Nucleus accumbens (tissue), 56 donors: Measurements from ENCODE around the gene SSR2.
"Not testable (repeated sequence)": the region's sequence is repeated elsewhere in the genome, so short reads cannot be mapped to it uniquely, and the experiment has no call there.

Source experiments
- DNase-seq, 56 donors: peaks; one replicate each; lab custom pipeline; 2025; lab: John Stamatoyannopoulos, UW

SSR2 gene

GRCh38 chr1:156050376-156050775 lies 29.6 kb upstream of the SSR2 start:
- DNase-seq, result peak in 45 of 56 donors; percentile 3 to 84 (median 41)

GRCh38 chr1:156048663-156049258 lies 28.0 kb upstream of the SSR2 start:
- no peak for DNase-seq

GRCh38 chr1:156045076-156045475 lies 24.3 kb upstream of the SSR2 start:
- no peak for DNase-seq

GRCh38 chr1:156042828-156043227 lies 22.1 kb upstream of the SSR2 start:
- no peak for DNase-seq

- not testable (repeated sequence) for DNase-seq
Measured at GRCh38 chr1:156034991-156035390, 14.2 kb upstream of the SSR2 start.

GRCh38 chr1:156033011-156033410 lies 12.3 kb upstream of the SSR2 start:
- no peak for DNase-seq

DNA sequence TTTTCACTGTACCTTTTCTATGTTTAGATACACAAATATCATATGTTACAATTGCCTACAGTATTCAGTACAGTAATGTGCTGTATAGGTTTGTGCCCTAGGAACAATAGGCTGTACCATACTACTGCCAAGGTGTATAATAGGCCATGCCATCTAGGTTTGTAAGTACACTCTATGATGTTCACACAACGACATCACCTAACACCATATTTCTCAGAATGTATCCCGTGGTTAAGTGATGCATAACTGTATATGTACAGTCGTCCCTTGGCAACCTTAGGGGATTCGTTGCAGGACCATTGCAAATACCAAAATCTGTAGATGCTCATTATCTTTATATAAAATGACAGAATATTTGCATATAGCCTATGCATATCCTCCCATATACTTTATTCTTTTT lies 5.8 kb upstream of the SSR2 start:
- DNase-seq, result no peak

DNA sequence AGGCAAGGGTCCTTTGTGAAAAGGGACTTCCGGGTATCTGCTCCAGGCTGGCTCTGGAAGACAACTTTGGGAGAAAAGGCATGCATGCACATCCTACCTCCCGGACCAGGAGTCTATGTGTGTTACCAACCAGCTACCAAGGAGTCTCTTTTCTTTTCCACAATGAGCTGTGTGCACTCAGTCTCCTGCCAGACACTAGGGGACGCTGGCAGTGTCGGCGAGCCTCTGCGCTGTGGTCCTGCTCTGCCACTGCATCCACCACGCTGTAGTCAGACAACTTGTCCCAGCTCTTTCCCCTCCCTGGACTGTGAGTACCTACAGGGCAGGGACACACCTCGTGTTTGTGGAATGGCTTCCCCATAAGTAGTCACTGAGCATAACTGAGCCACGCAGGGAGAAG lies 5.1 kb upstream of the SSR2 start:
- DNase-seq, result peak in 11 of 56 donors; percentile 2 to 22 (median 4)

GRCh38 chr1:156024801-156025200 lies 4.0 kb upstream of the SSR2 start:
- DNase-seq, result no peak

DNA sequence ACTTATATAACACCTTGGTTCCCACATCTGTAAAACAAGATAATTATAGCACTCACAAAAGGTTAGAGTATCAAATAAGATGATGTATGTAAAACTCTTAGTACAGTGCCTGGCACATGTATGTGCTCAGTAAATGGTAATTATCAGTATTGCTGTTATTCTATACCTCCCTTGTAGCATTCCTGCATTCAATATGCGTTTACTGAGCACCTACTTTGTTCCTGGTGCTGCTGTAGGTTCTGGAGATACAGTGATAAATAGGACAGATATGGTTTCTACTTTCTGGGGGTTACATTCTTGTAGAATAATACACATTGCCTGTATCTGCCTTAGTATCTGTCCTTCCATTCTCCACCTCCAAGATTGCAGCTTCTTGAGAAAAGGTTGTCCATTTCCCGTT lies 1.2 kb upstream of the SSR2 start:
- no peak for DNase-seq

GRCh38 chr1:156021093-156021428 lies 310 bp upstream of the SSR2 start:
- DNase-seq, result no peak

DNA sequence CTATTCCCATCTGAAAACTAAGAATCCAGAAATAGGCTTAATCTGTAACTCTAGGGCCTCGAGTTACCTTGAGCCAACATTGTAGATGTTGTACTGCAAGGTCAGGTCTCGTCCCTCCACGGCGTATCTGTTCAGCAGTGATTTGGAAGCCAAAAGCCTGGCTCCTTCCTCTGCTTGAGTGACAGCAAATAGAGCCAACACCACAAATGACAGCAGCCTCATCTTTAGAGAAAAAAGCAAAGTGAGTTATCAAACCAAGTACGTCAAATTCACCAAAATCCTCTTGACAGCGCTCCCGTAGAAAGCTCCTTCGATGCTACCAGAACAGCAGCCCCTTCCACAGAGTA lies 832 bp downstream of the SSR2 start:
- DNase-seq, result no peak

GRCh38 chr1:156014829-156015228 lies 5.9 kb downstream of the SSR2 start:
- no peak for DNase-seq

- no peak for DNase-seq
Measured at GRCh38 chr1:156012051-156012817, 8.5 kb downstream of the SSR2 start.

DNA sequence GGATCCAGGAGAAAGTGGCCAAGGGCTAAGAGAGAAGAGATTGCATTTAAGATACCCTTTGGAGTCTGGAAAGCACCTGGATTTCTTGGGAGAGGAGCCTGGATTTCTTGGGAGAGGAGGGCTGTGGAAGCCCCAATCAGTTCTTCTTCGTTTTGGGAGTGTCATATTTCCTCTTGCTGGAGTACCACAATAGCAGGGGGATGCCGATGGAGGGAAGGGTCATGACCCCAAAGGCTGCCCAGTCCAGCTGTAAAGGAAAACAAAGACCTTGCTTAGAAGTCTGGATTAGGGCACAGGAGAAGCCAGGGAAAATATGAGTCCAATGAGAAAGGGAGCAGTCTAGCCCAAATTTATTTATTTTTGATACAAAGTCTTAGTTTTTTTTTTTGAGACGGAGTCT lies 11.3 kb downstream of the SSR2 start:
- no peak for DNase-seq

DNA sequence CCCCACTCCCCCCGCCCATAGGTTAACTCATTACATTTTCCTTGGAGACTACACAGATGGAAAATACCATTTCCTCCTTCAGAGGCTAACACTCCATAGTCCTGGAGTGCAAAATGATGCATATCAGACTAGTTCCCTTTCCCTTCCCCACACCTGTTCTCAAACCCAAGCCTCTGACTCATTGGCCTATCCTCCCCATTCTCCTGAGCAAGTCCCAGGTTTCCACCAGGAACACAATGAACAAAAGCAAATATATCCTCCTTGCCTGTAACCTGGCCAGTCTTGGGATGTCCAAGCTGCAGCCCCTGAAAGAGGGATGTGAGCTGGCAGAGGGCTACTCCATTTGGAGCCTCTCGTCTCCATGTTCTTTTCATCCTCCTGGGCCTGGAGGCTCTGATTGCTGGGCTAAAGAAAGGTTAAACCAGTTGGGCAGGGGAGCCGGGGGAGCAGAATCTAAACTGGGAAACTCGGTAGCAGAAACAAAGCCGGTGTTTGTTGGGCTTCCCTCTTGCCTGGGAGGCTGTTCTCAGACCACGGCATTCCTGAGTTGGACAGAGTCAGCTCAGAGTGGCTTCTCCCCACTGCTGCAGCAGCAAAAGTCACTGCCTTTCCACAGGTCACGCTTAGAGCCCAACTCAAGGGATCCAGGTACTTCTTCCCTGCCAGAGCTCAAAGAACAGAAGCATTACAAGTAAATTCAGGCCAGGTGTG lies 13.9 kb downstream of the SSR2 start:
- DNase-seq, result no peak

DNA sequence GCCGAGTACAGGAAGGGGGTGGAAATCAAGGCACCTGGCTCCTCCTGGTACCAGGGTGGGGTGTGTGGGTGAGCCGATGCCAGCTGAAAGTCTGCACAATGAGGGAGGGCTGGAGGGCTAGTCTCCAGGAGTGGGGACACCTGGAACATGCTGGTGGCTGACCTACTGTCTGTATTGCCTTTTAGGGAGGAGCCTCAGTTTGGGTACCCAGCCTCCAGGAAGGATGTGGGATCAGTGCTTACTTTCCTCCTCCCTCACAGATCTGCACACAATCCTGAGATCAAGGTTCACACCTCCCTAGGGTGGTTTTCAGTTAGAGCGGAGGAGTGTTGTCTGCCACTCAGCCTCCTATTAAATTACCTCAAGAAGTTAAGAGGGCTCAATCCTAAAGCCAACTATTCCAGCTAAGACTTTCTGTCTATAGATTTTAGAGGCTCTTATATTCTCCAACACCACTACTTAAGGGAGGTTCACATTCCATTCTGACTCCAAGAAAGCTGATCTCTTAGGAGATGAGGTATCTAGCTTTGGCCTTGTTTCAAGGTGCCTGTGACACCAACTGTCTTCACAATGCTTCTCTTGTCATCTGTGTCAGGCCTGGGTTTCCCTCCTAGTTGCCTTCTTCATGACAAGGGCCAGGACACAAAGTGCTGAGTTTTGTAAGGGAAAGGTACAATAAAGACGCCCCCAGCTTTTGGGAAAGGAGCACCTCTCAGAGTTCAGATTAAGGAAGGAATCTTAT lies 15.7 kb downstream of the SSR2 start:
- no peak for DNase-seq

- no peak for DNase-seq
Measured at GRCh38 chr1:156003923-156004188, 16.9 kb downstream of the SSR2 start.

- DNase-seq, result no peak
Measured at GRCh38 chr1:156002188-156002911, 18.4 kb downstream of the SSR2 start.

GRCh38 chr1:156001662-156002171 lies 19.0 kb downstream of the SSR2 start:
- DNase-seq, result no peak
